ENCODE results near the gene ENTPD1. TPM values are rescaled to one million over a fixed set of nuclear protein-coding genes. Genes with fewer than 3 reads are reported as not detected.

Gene ENTPD1
- polyA plus RNA-seq, 2 of the 4 experiments (the other 2 are of a cell fraction) = 0.08 to 0.14 TPM

DNA sequence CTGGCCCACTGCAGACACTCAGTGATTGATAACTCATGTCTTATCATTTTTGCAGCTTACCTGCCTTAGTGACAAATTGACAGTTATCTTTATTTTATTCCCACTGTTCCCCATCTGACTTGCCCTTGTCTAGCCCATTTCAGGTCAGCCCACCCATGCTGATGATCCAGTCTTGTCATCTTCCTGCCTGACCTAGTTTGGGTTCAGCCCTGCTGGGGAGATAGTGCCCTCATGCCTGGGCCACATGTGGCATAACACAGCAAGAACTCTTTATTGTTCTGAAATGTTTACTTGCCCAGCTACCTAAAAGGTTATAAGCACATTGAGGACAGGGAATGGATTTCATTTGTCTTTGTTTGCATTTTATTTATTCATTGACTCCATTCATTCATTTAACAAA is 75.6 kb downstream of the ENTPD1 start (continued):
- TF ChIP-seq, protein P1, sequence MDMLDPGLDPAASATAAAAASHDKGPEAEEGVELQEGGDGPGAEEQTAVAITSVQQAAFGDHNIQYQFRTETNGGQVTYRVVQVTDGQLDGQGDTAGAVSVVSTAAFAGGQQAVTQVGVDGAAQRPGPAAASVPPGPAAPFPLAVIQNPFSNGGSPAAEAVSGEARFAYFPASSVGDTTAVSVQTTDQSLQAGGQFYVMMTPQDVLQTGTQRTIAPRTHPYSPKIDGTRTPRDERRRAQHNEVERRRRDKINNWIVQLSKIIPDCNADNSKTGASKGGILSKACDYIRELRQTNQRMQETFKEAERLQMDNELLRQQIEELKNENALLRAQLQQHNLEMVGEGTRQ (IDR thresholded peaks at IDR 0.05) = no peak
- TF ChIP-seq HDAC2 (IDR thresholded peaks at IDR 0.05) = no peak
- no peak for TF ChIP-seq MAFK (IDR thresholded peaks at IDR 0.05; ENCODE audit: partially characterized antibody)
- no peak for TF ChIP-seq TP53 (CRISPR knock-in tag; IDR thresholded peaks at IDR 0.05)
- TF ChIP-seq, protein P2, sequence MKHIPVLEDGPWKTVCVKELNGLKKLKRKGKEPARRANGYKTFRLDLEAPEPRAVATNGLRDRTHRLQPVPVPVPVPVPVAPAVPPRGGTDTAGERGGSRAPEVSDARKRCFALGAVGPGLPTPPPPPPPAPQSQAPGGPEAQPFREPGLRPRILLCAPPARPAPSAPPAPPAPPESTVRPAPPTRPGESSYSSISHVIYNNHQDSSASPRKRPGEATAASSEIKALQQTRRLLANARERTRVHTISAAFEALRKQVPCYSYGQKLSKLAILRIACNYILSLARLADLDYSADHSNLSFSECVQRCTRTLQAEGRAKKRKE (CRISPR knock-in tag; IDR thresholded peaks at IDR 0.05; ENCODE audit: low read depth) = no peak
- TF ChIP-seq, protein P3, sequence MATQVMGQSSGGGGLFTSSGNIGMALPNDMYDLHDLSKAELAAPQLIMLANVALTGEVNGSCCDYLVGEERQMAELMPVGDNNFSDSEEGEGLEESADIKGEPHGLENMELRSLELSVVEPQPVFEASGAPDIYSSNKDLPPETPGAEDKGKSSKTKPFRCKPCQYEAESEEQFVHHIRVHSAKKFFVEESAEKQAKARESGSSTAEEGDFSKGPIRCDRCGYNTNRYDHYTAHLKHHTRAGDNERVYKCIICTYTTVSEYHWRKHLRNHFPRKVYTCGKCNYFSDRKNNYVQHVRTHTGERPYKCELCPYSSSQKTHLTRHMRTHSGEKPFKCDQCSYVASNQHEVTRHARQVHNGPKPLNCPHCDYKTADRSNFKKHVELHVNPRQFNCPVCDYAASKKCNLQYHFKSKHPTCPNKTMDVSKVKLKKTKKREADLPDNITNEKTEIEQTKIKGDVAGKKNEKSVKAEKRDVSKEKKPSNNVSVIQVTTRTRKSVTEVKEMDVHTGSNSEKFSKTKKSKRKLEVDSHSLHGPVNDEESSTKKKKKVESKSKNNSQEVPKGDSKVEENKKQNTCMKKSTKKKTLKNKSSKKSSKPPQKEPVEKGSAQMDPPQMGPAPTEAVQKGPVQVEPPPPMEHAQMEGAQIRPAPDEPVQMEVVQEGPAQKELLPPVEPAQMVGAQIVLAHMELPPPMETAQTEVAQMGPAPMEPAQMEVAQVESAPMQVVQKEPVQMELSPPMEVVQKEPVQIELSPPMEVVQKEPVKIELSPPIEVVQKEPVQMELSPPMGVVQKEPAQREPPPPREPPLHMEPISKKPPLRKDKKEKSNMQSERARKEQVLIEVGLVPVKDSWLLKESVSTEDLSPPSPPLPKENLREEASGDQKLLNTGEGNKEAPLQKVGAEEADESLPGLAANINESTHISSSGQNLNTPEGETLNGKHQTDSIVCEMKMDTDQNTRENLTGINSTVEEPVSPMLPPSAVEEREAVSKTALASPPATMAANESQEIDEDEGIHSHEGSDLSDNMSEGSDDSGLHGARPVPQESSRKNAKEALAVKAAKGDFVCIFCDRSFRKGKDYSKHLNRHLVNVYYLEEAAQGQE (IDR thresholded peaks at IDR 0.05) = no peak
- TF ChIP-seq, protein P4, sequence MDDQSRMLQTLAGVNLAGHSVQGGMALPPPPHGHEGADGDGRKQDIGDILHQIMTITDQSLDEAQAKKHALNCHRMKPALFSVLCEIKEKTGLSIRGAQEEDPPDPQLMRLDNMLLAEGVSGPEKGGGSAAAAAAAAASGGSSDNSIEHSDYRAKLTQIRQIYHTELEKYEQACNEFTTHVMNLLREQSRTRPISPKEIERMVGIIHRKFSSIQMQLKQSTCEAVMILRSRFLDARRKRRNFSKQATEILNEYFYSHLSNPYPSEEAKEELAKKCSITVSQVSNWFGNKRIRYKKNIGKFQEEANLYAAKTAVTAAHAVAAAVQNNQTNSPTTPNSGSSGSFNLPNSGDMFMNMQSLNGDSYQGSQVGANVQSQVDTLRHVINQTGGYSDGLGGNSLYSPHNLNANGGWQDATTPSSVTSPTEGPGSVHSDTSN (IDR thresholded peaks at IDR 0.05) = no peak

DNA sequence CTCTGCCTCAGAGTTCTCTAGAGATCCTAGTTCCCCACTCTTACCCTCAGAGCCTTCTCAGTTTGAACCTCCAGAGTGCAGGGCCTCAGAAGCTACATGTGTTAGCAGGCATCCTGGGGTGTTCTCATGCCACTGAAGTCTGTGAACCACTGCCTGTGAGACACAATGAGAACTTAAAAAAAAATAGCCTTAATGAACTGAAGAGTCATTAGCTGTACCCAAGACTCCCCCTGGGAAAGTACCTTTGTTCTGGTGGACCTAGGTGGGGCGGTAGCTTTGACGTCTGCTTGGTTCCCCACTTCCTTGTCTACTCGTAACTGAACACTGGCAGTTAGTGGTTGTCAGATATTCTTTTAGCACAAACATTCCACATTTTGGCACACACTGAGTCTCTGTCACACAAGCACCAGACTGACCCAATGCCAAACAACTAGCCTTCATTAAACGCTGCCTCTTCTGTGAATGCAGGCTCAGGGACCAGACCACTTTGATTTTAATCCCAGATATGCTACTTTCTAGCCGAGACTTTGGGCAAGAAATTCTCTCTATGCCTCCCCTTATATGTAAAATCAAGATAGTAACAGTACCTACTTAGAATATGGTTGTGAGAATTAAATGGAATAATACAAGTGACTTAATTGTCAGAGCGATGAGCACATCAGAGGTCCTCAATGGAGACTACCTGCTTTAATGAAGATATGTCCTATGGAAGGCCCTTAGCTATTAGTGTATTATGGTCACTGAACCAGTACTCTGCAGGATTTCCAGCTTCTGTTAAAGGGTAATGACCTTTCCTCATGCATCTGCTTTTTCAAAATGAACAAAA is 76.5 kb downstream of the ENTPD1 start:
- TF ChIP-seq ESRRA (IDR thresholded peaks at IDR 0.05; ENCODE audit: borderline replicate concordance, low read length) (no peak), MAZ (IDR thresholded peaks at IDR 0.05; ENCODE audit: borderline replicate concordance, low read depth, low read length) (no peak), RCOR1 (IDR thresholded peaks at IDR 0.05; ENCODE audit: low read depth, low read length) (no peak), POLR2AphosphoS2 (conservative IDR thresholded peaks at IDR 0.05; ENCODE audit: low read length) (no peak), EP300 (IDR thresholded peaks at IDR 0.05) (no peak), ZNF302 (CRISPR knock-in tag; IDR thresholded peaks at IDR 0.05) (no peak), RNF2 (IDR thresholded peaks at IDR 0.05; ENCODE audit: borderline replicate concordance, low read depth) (no peak)
- TF ChIP-seq, protein P5, sequence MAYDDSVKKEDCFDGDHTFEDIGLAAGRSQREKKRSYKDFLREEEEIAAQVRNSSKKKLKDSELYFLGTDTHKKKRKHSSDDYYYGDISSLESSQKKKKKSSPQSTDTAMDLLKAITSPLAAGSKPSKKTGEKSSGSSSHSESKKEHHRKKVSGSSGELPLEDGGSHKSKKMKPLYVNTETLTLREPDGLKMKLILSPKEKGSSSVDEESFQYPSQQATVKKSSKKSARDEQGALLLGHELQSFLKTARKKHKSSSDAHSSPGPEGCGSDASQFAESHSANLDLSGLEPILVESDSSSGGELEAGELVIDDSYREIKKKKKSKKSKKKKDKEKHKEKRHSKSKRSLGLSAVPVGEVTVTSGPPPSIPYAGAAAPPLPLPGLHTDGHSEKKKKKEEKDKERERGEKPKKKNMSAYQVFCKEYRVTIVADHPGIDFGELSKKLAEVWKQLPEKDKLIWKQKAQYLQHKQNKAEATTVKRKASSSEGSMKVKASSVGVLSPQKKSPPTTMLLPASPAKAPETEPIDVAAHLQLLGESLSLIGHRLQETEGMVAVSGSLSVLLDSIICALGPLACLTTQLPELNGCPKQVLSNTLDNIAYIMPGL (CRISPR knock-in tag; IDR thresholded peaks at IDR 0.05; ENCODE audit: borderline replicate concordance) = no peak
- DNase-seq (ENCODE audit: low read depth in 1 of 2, low spot score in 1 of 2) = no peak
- no peak overlapping the region for H3K4me2 ChIP-seq
- no peak overlapping the region for H3K4me3 ChIP-seq
- H3K4me1 ChIP-seq = no peaks in the 10 kb centered on the region
- H3K27ac ChIP-seq = no peak overlapping the region
- no peaks in the 10 kb centered on the region for H3K9me3 ChIP-seq
- no peak for FAIRE-seq
- 70% methylated on average over 6 of the region's 6 CpGs for WGBS (ENCODE audit: missing lambda C conversion rate)
- CTCF ChIA-PET = interaction anchor here (1.9 kb wide), 1 partner anchor 9 kb away, joined by 7 read pairs; no protein-coding TSS in a partner anchor
- ATAC-seq = no peak
- POLR2A ChIA-PET = no interaction called here
